ENCODE data around the gene MEIOB.
"Not testable (repeated sequence)": the region's sequence is repeated elsewhere in the genome, so short reads cannot be mapped to it uniquely, and the experiment has no call there.

Gene MEIOB

GRCh38 chr16:1871974-1872635 is at the start of gene MEIOB:
TSS of gene MEIOB (minus strand) at chr16:1872164. CDS start at chr16:1868175, 3,989 bp downstream.
- no peak for DNase-seq

- peak; percentile 46 for DNase-seq
Observed at GRCh38 chr16:1920727-1921171, 48.8 kb upstream of the MEIOB start.

- DNase-seq: not testable (repeated sequence)
Observed at GRCh38 chr16:1920122-1920521, 48.2 kb upstream of the MEIOB start.

- DNase-seq: no peak
Observed at GRCh38 chr16:1919327-1919998, 47.5 kb upstream of the MEIOB start.

- DNase-seq: no peak
Observed at GRCh38 chr16:1918351-1919326, 46.7 kb upstream of the MEIOB start, which contains the start of gene HS3ST6. TSS of gene HS3ST6 (minus strand) at chr16:1918415. CDS start at chr16:1918323, 92 bp downstream.

- DNase-seq: no peak
Observed at GRCh38 chr16:1917665-1918350, 45.8 kb upstream of the MEIOB start.

- no peak for DNase-seq
Observed at GRCh38 chr16:1917056-1917664, 45.2 kb upstream of the MEIOB start.

GRCh38 chr16:1916640-1916990 is 44.7 kb upstream of the MEIOB start:
- DNase-seq: no peak

GRCh38 chr16:1915732-1916639 is 44.0 kb upstream of the MEIOB start:
- no peak for DNase-seq

GRCh38 chr16:1914988-1915387 is 43.0 kb upstream of the MEIOB start:
- DNase-seq: no peak

GRCh38 chr16:1914084-1914608 is 42.2 kb upstream of the MEIOB start:
- DNase-seq: no peak

GRCh38 chr16:1913327-1914083 is 41.5 kb upstream of the MEIOB start:
- DNase-seq: peak; percentile 34

GRCh38 chr16:1912215-1912543 is 40.2 kb upstream of the MEIOB start:
- DNase-seq: no peak

- no peak for DNase-seq
Observed at GRCh38 chr16:1911467-1912214, 39.7 kb upstream of the MEIOB start.

- DNase-seq: peak; percentile 34
Observed at GRCh38 chr16:1909561-1910231, 37.7 kb upstream of the MEIOB start.

- no peak for DNase-seq
Observed at GRCh38 chr16:1908983-1909382, 37.0 kb upstream of the MEIOB start.

GRCh38 chr16:1908184-1908583 is 36.2 kb upstream of the MEIOB start:
- no peak for DNase-seq

GRCh38 chr16:1907226-1907860 is 35.4 kb upstream of the MEIOB start:
- DNase-seq: no peak

GRCh38 chr16:1906846-1907165 is 34.8 kb upstream of the MEIOB start:
- DNase-seq: no peak
